Tibial nerve (tissue), 4 donors: Measurements from ENCODE around the gene BICD1. TPM values are rescaled to one million over a fixed set of nuclear protein-coding genes. Genes with fewer than 3 reads are reported as not detected.
"Not testable (repeated sequence)": the region's sequence is repeated elsewhere in the genome, so short reads cannot be mapped to it uniquely, and the experiment has no call there.

ENCODE experiments used
- DNase-seq, 2 donors: peaks; one replicate each; pipeline ENCODE4 v3.0.0-alpha.2; 2019; ENCODE audit warnings: low spot score in 2 of 2
- H3K27ac ChIP-seq, 4 donors: fragments of 200-600 bp; sonication (generic) in 3 of 4; one replicate each; pipeline ENCODE4 v1.5.1; 2017 to 2019; ENCODE audit warnings: mild to moderate bottlenecking in 1 of 4
- H3K27me3 ChIP-seq, 2 donors: fragments of 200-600 bp; sonication (generic) in 1 of 2; one replicate each; pipeline versions ENCODE4 v1.5.1 to v1.6.0; 2017 to 2019
- H3K36me3 ChIP-seq, 3 donors: fragments of 200-600 bp; sonication (generic); one replicate each; pipeline ENCODE4 v1.5.1; 2018 to 2019
- H3K4me1 ChIP-seq, 4 donors: fragments of 200-600 bp; sonication (generic) in 3 of 4; one replicate each; pipeline ENCODE4 v1.5.1; 2017 to 2019
- H3K4me3 ChIP-seq, 4 donors: fragments of 200-600 bp; sonication (generic) in 3 of 4; one replicate each; pipeline ENCODE4 v1.5.1; 2017 to 2019; ENCODE audit warnings: mild to moderate bottlenecking in 1 of 4, moderate library complexity in 1 of 4
- H3K9me3 ChIP-seq, 4 donors: fragments of 200-600 bp; sonication (generic) in 3 of 4; one replicate each; pipeline ENCODE4 v1.5.1; 2017 to 2019
- EP300 ChIP-seq, 2 donors: sonication (generic); formaldehyde crosslinking; IDR thresholded peaks; one replicate each; pipeline ENCODE4 v1.6.1; 2017; ENCODE audit warnings: antibody characterized with exemption in 2 of 2, mild to moderate bottlenecking in 1 of 2
- POLR2A ChIP-seq, 2 donors: fragments of 450-650 bp; IDR thresholded peaks; one replicate each; pipeline ENCODE4 v1.6.1; 2017; ENCODE audit warnings: antibody characterized with exemption in 2 of 2, mild to moderate bottlenecking in 2 of 2, moderate library complexity in 2 of 2
- WGBS, 2 donors: methylation state at CpG; one replicate each; pipeline ENCODE4 v1.1.5; 2018; 5-methylcytosine and 5-hydroxymethylcytosine counted together
- total RNA-seq, 4 donors: library from RNA; depleted of rRNA; stranded (reverse); fragments of >200 nt; gene quantifications; one replicate each; pipeline ENCODE4 v1.1.0, GENCODE V29; 2016
- TF ChIP-seq, protein P1 (sequence below), 5 experiments: fragments of 200-600 bp in 3 of 5; fragments of 450-650 bp in 2 of 5; sonication (generic) in 3 of 5; IDR thresholded peaks; one replicate each; pipeline ENCODE4 v1.5.1; 2016 to 2019; ENCODE audit warnings: antibody characterized with exemption in 5 of 5, mild to moderate bottlenecking in 3 of 5, moderate library complexity in 2 of 5

Gene BICD1
- total RNA-seq, 4 donors from 2014 or later = 34.9 to 58.8 (median 49.2) TPM

GRCh38 chr12:32230613-32230993 lies 124.0 kb downstream of the BICD1 start:
- no peak overlapping the region for H3K4me3 ChIP-seq
- H3K27ac ChIP-seq = no peak overlapping the region
- H3K27me3 ChIP-seq = no peaks in the 10 kb centered on the region
- peaks cover 0 to 7% (median 0%) of the 10 kb centered on the region in 4 donors for H3K4me1 ChIP-seq
- WGBS, 2 donors = 76 to 85% methylated on average over 3 of the region's 3 CpGs
- no peak for DNase-seq
- no peaks in the 10 kb centered on the region for H3K36me3 ChIP-seq
- H3K9me3 ChIP-seq = no peaks in the 10 kb centered on the region
- TF ChIP-seq, protein P1, sequence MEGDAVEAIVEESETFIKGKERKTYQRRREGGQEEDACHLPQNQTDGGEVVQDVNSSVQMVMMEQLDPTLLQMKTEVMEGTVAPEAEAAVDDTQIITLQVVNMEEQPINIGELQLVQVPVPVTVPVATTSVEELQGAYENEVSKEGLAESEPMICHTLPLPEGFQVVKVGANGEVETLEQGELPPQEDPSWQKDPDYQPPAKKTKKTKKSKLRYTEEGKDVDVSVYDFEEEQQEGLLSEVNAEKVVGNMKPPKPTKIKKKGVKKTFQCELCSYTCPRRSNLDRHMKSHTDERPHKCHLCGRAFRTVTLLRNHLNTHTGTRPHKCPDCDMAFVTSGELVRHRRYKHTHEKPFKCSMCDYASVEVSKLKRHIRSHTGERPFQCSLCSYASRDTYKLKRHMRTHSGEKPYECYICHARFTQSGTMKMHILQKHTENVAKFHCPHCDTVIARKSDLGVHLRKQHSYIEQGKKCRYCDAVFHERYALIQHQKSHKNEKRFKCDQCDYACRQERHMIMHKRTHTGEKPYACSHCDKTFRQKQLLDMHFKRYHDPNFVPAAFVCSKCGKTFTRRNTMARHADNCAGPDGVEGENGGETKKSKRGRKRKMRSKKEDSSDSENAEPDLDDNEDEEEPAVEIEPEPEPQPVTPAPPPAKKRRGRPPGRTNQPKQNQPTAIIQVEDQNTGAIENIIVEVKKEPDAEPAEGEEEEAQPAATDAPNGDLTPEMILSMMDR (IDR thresholded peaks at IDR 0.05) = no peak
- no peak for TF ChIP-seq EP300 (IDR thresholded peaks at IDR 0.05)
- TF ChIP-seq POLR2A (IDR thresholded peaks at IDR 0.05) = no peak

- H3K4me3 ChIP-seq = not testable (repeated sequence)
- WGBS, 2 donors = 98 to 100% methylated on average over 2 of the region's 2 CpGs
Measured at GRCh38 chr12:32231361-32231760, 124.7 kb downstream of the BICD1 start.

GRCh38 chr12:32233568-32233967 lies 126.9 kb downstream of the BICD1 start:
- Histone ChIP-seq H3K27ac (no peak overlapping the region), H3K9me3 (peaks cover 0 to 14% (median 0%) of the 10 kb centered on the region in 4 donors), H3K36me3 (peaks cover 0 to 22% (median 0%) of the 10 kb centered on the region in 3 donors), H3K27me3 (no peaks in the 10 kb centered on the region), H3K4me1 (peaks cover 0 to 7% (median 0%) of the 10 kb centered on the region in 4 donors), H3K4me3 (no peak overlapping the region)
- no peak for DNase-seq
- no peak for TF ChIP-seq EP300 (IDR thresholded peaks at IDR 0.05)
- no peak for TF ChIP-seq POLR2A (IDR thresholded peaks at IDR 0.05)
- TF ChIP-seq, protein P1 (IDR thresholded peaks at IDR 0.05) = no peak
- 26 to 38% methylated on average over 3 of the region's 3 CpGs for WGBS, 2 donors

More at GRCh38 chr12:32231361-32231760, 124.7 kb downstream of the BICD1 start:
- H3K4me1 ChIP-seq, H3K27me3 ChIP-seq, H3K36me3 ChIP-seq, H3K9me3 ChIP-seq, H3K27ac ChIP-seq, DNase-seq: not testable (repeated sequence)

DNA sequence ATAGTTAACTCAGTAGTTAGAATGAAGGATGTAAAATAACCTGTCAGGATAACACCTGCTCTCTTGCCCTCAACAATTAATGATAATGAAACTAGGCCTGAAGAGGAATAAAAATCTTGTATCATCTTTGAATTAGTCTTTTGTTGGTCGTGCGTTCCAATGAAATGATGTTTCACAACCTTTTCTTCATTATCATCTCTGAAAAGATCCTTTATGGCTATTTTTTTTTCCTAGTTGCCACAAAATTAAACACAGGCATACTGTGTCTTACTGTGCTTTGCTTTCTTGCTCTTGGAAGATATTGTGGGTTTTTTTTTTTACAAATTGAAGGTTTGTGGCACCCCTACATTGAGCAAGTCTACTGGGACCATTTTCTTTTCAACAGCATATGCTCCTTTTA lies 128.6 kb downstream of the BICD1 start:
- Histone ChIP-seq H3K9me3 (peaks cover 0 to 14% (median 0%) of the 10 kb centered on the region in 4 donors), H3K36me3 (peaks cover 0 to 24% (median 0%) of the 10 kb centered on the region in 3 donors), H3K4me1 (peaks cover 0 to 7% (median 0%) of the 10 kb centered on the region in 4 donors), H3K27me3 (no peaks in the 10 kb centered on the region), H3K4me3 (no peak overlapping the region), H3K27ac (no peak overlapping the region)
- 44 to 54% methylated on average over 2 of the region's 2 CpGs for WGBS, 2 donors
- no peak for DNase-seq
- TF ChIP-seq EP300 (IDR thresholded peaks at IDR 0.05) (no peak), POLR2A (IDR thresholded peaks at IDR 0.05) (no peak)
- TF ChIP-seq, protein P1 (IDR thresholded peaks at IDR 0.05) = no peak

DNA sequence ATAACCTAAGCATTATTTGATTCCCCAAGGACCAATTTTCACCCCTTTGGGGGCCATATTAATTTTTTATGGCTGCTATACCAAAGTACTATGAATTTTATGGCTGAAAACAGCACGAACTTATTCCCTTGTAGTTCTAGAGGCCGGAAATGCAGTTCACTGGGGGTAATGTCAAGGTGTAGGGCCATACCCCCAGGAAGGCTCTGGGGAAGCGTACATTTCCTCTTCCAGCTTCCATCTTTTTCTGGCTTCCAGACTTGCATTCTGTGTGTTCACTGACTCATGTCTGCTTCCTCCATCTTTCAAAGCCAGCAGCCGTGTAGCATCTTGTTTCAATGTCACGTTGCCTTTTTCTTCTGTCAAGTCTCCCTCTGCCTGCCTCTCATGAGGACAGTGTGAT lies 133.5 kb downstream of the BICD1 start:
- H3K4me1 ChIP-seq = no peaks in the 10 kb centered on the region
- no peak overlapping the region for H3K4me3 ChIP-seq
- H3K36me3 ChIP-seq = peaks cover 0 to 24% (median 0%) of the 10 kb centered on the region in 3 donors
- no peak for DNase-seq
- no peak overlapping the region for H3K27ac ChIP-seq
- WGBS, 2 donors = 69 to 72% methylated on average over 5 of the region's 5 CpGs
- H3K9me3 ChIP-seq = peaks cover 0 to 14% (median 0%) of the 10 kb centered on the region in 4 donors
- TF ChIP-seq POLR2A (IDR thresholded peaks at IDR 0.05) (no peak), EP300 (IDR thresholded peaks at IDR 0.05) (no peak)
- TF ChIP-seq, protein P1 (IDR thresholded peaks at IDR 0.05) = no peak
- no peaks in the 10 kb centered on the region for H3K27me3 ChIP-seq

GRCh38 chr12:32240831-32241230 lies 134.2 kb downstream of the BICD1 start:
- H3K36me3 ChIP-seq = peaks cover 0 to 24% (median 0%) of the 10 kb centered on the region in 3 donors
- H3K27ac ChIP-seq = no peak overlapping the region
- H3K9me3 ChIP-seq = peaks cover 0 to 14% (median 0%) of the 10 kb centered on the region in 4 donors
- H3K4me1 ChIP-seq = no peaks in the 10 kb centered on the region
- 71 to 74% methylated on average over 4 of the region's 4 CpGs for WGBS, 2 donors
- DNase-seq = no peak
- H3K4me3 ChIP-seq = no peak overlapping the region
- no peak for TF ChIP-seq EP300 (IDR thresholded peaks at IDR 0.05)
- no peak for TF ChIP-seq POLR2A (IDR thresholded peaks at IDR 0.05)
- TF ChIP-seq, protein P1 (IDR thresholded peaks at IDR 0.05) = no peak
- no peaks in the 10 kb centered on the region for H3K27me3 ChIP-seq
